HG03175 (cell line): Measurements from ENCODE around the gene PCNX4.

Source experiments
- ATAC-seq: cut with Tn5 transposase; IDR thresholded peaks from one replicate; pipeline ENCODE4 v1.9.1; 2021; ENCODE audit warnings: mild to moderate bottlenecking, moderate library complexity; ENCODE audit not compliant: unreplicated experiment

The PCNX4 gene

DNA sequence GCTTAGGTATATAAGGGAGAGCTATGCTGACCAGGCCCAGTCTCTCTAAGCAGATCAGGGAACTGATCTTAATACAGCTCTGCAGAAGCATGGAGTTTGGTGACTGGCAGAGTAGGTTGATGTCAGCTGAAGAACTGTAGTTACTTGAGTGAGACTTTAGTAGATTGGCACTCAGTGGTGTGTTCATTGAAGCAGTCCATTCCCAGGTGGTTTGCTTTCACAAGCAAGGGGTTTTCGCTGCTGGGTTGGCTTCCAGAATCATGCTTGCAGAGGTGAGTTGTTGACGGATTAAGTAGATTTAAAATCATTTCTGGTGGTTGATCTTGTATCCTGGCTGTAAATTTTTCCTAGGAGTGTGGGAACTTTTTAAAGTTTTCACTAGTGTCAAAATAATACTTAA lies 80.0 kb downstream of the PCNX4 start:
- ATAC-seq = no peak

GRCh38 chr14:60174352-60175254 lies 82.9 kb downstream of the PCNX4 start:
- no peak for ATAC-seq

- no peak for ATAC-seq
Observed at GRCh38 chr14:60175255-60175902, 83.7 kb downstream of the PCNX4 start.

DNA sequence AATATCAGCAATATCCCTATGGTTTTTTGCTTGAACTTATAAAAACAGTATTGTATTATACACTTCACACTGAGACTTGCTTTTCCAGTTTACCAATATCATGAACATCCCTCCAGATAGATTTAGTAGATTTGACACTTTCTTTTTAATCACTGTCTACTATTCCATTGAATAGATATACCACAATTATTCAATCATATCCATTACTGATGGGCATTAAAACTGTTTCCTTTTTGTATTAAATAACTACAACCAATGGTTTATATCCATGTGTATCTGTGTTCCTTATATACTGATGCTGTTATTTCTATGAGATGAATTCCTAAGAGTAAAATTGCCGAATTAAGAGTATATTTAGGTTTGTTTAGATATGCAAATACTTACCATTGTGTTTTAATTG lies 86.4 kb downstream of the PCNX4 start:
- ATAC-seq = no peak

- ATAC-seq = no peak
Observed at GRCh38 chr14:60178820-60179219, 87.1 kb downstream of the PCNX4 start.

GRCh38 chr14:60179431-60179869 lies 87.7 kb downstream of the PCNX4 start:
- ATAC-seq = no peak

DNA sequence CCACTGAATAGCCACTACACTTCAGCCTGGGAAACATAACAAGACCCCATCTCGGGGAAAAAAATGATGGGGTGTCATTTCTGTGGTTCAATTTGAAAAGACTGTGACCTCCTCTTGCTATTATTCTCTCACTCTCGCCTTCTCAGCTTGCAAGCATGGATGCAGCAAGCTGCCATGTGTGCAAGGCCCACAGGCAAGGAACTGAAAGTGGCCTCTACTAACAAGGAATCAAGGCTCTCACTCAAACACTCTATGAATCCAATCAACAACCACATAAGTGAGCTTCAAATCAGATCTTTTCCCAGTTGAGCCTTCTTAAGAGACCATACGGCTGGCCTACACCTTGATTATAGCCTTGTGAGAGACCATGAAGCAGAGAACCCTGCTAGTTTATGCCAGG lies 91.4 kb downstream of the PCNX4 start:
- ATAC-seq = peak; percentile 29

DNA sequence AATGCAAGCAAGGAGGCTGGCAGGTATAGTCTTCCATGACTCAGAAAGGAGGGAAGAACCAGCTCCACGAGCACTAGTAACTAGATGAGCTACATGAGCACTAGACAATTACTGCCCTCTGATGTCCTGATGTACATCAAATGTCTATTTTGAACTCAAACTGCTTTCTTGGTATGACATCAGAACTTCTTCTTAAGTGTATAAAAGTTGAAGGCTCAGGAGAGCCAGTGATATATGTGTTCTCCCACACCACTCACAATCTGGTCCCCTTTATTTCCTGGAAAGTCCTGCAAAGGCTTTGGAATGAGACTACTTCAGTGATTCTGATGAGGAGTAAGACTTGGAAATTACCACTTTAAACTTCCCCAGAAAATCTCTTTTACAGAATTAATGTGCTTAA lies 92.0 kb downstream of the PCNX4 start:
- peak; percentile 34 for ATAC-seq

- ATAC-seq = peak; percentile 52
Observed at GRCh38 chr14:60184146-60184904, 92.6 kb downstream of the PCNX4 start.

- ATAC-seq = no peak
Observed at GRCh38 chr14:60184905-60185555, 93.3 kb downstream of the PCNX4 start.

GRCh38 chr14:60188115-60188514 lies 96.4 kb downstream of the PCNX4 start:
- ATAC-seq = no peak

DNA sequence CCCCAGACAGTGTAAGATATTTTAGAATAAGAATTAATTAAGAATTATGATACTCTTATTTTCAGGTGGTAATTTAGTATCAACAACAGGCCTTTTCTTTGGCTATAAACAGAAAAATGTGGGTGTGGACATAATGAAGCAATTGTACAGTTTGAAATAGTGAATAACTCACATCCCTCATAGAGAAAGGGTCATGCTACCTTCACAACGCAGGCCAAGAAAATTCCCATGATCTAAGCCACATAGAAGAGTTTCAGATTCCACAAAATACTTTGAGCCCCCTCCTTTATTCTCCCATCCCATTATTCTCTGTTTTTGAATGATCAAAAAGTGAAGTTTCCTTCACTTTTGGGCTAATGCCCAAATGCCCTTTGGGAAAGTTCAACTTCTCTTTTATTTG lies 97.0 kb downstream of the PCNX4 start:
- no peak for ATAC-seq

DNA sequence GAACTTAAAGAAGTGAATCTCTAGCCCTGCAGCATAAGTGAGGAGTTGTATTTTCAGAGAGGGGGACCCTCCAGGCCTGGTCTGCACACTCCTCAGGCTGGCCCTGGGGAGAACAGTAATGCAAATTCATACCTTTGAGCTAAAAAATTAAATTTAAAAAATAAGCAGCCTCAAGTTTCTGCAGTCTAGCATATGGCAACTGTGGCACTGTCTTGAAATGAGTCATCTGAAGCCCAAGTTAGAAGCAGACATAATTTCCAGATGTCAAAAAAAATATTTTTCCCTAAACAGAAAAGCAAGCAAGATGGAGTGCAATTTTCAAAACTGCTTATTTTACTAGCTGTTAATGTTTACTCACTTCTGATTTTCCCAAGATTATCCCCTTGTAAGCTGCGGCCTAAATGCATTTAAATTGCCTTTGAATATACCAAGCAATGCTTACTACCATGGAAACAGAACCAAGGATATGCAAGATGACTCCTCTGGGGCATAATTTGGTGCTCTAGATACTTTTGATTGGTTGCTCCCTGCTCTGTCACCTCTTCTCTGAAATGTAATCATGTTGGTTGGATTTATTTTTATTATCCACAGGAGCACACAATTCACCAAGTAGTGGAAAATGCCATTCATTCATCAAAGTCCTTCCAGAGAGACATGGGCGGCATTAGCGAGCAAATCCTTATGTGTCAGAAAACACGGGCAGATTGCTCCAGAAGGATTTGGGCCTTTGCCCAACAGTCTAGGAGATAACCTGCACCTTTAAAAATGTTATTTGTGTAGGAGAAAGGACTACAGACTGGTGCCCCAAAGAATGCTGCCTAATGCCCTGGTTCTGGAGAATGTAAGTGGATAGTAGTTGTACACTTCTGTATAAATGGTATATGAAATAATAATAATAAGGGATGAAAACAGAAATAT lies 98.5 kb downstream of the PCNX4 start:
- ATAC-seq = peak; percentile 48

DNA sequence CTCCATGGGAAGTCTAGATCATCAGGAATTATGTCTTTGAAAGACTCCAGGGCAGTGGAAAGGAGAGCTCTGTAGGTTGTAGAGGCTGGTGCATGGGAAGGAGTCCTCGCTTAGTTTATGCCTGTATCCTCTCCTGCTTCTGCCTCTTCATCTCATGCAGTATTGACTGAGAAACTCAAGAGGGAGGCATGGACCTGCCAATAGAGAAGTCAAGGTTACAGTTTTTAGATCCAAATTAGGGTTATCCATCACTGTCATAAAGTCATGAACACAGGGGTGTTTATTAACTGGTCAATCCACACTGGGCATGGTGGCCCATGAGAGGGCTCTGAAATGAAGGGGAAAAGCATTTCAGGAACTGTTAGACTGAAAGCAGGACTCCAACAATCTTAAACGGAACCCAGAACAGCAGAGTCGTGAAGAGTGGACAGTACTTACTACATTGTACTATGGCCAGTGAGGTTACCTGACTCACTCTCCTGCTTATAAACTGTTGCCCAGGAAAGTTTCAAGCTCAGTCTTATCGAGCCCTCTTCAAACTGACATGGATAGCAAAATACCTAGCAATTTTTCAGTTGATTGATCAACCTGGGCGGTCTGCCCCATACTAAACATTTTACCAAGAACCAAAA lies 103.6 kb downstream of the PCNX4 start:
- ATAC-seq = no peak

GRCh38 chr14:60196291-60196690 lies 104.6 kb downstream of the PCNX4 start:
- ATAC-seq = no peak

DNA sequence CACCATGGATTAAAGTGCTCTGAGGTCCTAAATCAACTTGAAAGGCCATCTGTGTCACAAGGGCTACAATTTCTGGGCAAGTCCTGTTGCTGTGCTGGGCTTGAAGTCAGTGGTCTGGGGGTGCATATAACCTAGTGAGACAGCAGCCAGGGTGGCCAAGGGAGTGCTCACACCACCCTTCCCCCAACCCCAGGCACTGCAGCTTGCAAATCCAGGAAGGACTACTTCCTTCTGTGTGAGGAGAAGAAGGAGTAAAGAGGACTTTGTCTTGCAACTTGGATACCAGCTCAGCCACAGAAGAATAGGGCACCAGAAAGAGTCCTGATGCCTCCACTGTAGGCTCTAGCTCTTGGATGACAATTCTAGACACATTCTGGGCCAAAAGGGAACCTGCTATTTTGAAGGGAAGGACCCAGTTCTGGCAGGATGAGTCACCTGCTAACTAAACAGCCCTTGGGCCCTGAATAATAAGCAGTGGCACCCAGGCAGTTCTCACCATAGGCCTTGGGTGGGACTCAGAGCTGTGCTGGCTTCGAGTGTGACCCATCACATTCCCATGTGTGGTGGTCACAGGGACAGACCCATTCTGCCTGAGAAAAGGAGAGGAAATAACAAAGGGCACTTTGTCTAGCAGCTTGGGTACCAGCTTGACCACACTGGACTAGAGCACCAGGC lies 106.0 kb downstream of the PCNX4 start:
- ATAC-seq = no peak

DNA sequence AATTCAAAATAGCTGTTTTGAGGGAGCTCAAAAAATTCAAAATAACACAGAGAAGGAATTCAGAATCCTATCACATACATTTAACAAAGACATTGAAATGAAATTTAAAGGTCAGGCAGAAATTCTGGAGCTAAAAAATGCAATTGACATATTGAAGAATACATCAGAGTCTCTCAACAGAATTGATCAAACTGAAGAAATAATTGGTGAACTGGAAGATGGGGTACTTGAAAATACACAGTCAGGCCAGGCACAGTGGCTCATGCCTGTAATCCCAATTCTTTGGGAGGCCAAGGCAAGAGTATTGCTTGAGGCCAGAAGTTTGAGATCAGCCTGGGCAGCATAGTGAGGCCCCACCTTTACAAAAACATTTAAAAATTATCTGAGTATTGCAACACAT lies 107.6 kb downstream of the PCNX4 start:
- no peak for ATAC-seq

DNA sequence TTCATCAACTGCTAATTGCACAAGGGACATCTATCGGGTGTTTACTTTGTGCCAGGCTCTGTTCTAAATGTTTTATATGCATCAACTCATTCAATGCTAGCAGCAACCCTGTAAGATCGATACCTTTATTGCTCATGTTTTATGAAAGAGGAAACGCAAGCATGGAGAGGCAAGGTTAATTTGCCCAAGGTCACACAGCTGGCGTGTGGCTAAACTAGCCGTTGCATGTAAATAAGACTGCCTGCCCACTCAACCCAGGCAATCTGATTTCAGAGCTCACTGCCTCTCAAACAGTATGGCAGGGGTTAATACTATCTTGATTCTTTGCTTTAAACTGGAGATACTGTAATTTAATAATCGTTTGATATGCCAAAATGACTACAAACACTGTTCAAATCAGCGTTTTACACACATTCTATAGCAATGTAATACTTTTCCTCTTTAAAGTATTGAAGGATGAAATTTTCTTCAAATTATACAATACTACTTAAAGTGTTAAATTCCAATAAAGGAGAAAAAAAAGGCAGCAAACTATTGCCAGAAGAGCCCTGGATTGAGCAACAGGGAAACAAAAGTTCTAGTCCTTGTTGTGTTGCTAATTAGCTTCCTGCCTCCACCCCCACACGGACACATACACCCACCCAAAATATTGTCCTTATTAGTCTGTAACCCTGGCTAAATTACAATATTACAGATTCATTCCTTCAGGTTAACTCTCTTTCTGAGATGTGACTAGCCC lies 112.5 kb downstream of the PCNX4 start:
- ATAC-seq = peak; percentile 92
